WERI-Rb-1 (cell line): ENCODE results near the gene ERF.

ENCODE experiments used
- DNase-seq: peaks from one replicate; pipeline ENCODE4 v3.0.0-alpha.2; 2020
- H3K27ac ChIP-seq: fragments of 250-450 bp; sonication (Bioruptor Pico); 2 replicates; pipeline ENCODE4 v1.5.1; 2020; ENCODE audit warnings: mild to moderate bottlenecking, moderate library complexity
- H3K27me3 ChIP-seq: fragments of 250-450 bp; sonication (Bioruptor Pico); 2 replicates; pipeline ENCODE4 v1.5.1; 2021; ENCODE audit warnings: mild to moderate bottlenecking, low read depth, moderate library complexity; ENCODE audit not compliant: insufficient read depth, severe bottlenecking
- H3K36me3 ChIP-seq: fragments of 250-450 bp; sonication (Bioruptor Pico); 2 replicates; pipeline ENCODE4 v1.5.1; 2020; ENCODE audit warnings: mild to moderate bottlenecking, moderate library complexity
- H3K4me3 ChIP-seq: 2 replicates; pipeline ENCODE4 v1.5.1; 2011; ENCODE audit warnings: low read depth, mild to moderate bottlenecking, control low read depth, low read length
- H3K9me3 ChIP-seq: fragments of 250-450 bp; sonication (Bioruptor Pico); 2 replicates; pipeline ENCODE4 v1.5.1; 2021; ENCODE audit warnings: mild to moderate bottlenecking, moderate library complexity; ENCODE audit not compliant: severe bottlenecking
- CTCF ChIP-seq: IDR thresholded peaks from 2 replicates; pipeline ENCODE4 v1.5.1; 2011; ENCODE audit warnings: low read depth, mild to moderate bottlenecking, control low read depth, inconsistent platforms, low read length

The ERF gene

GRCh38 chr19:42200116-42200715 lies 54.7 kb downstream of the ERF start:
- no peak for TF ChIP-seq CTCF
- H3K27ac ChIP-seq: no peak overlapping the region
- no peaks in the 10 kb centered on the region for H3K9me3 ChIP-seq
- DNase-seq: no peak
- H3K27me3 ChIP-seq: no peaks in the 10 kb centered on the region
- H3K4me3 ChIP-seq: no peak overlapping the region
- H3K36me3 ChIP-seq: peaks cover 74% of the 10 kb centered on the region

GRCh38 chr19:42199440-42200115 lies 55.4 kb downstream of the ERF start:
- DNase-seq: no peak
- Histone ChIP-seq H3K27me3 (no peaks in the 10 kb centered on the region), H3K4me3 (no peak overlapping the region), H3K27ac (no peak overlapping the region), H3K9me3 (no peaks in the 10 kb centered on the region), H3K36me3 (peaks cover 69% of the 10 kb centered on the region)
- no peak for TF ChIP-seq CTCF

GRCh38 chr19:42198676-42199439 lies 56.1 kb downstream of the ERF start:
- Histone ChIP-seq H3K27ac (no peak overlapping the region), H3K4me3 (no peak overlapping the region), H3K27me3 (no peaks in the 10 kb centered on the region), H3K9me3 (no peaks in the 10 kb centered on the region), H3K36me3 (peaks cover 63% of the 10 kb centered on the region)
- TF ChIP-seq CTCF: no peak
- no peak for DNase-seq
